Subcutaneous abdominal adipose tissue (tissue), 5 donors: ENCODE data around the gene GHRHR.

Source experiments
- H3K27ac ChIP-seq: one replicate; pipeline ENCODE4 v1.7.0; 2013; ENCODE audit warnings: low read depth, mild to moderate bottlenecking, inconsistent platforms, low read length, moderate library complexity
- H3K27me3 ChIP-seq, 5 donors: one replicate each; pipeline ENCODE4 v1.7.0; 2013; ENCODE audit warnings: low read length in 5 of 5, inconsistent platforms in 1 of 5; ENCODE audit not compliant: control insufficient read depth in 5 of 5, insufficient read depth in 4 of 5
- H3K36me3 ChIP-seq, 5 donors: one replicate each; pipeline ENCODE4 v1.7.0; 2013; ENCODE audit warnings: low read length in 5 of 5; ENCODE audit not compliant: control insufficient read depth in 5 of 5, insufficient read depth in 5 of 5
- H3K4me1 ChIP-seq, 5 donors: one replicate each; pipeline ENCODE4 v1.7.0; 2013; ENCODE audit warnings: low read length in 5 of 5, mild to moderate bottlenecking in 3 of 5, moderate library complexity in 1 of 5; ENCODE audit not compliant: control insufficient read depth in 5 of 5, insufficient read depth in 5 of 5
- H3K4me3 ChIP-seq, 5 donors: one replicate each; pipeline ENCODE4 v1.7.0; 2013; ENCODE audit warnings: low read length in 5 of 5, low read depth in 1 of 5
- H3K9ac ChIP-seq, 5 donors: one replicate each; pipeline ENCODE4 v1.7.0; 2013; ENCODE audit warnings: low read length in 5 of 5, mild to moderate bottlenecking in 4 of 5, moderate library complexity in 3 of 5
- H3K9me3 ChIP-seq, 5 donors: one replicate each; pipeline ENCODE4 v1.7.0; 2013; ENCODE audit warnings: low read length in 5 of 5; ENCODE audit not compliant: control insufficient read depth in 5 of 5
- donor health status: healthy.
- donor health status: healthy.
- donor health status: healthy.
- donor health status: healthy.
- donor health status: healthy.

The GHRHR gene

GRCh38 chr7:30973292-30973691 lies 9.5 kb downstream of the GHRHR start:
- no peak overlapping the region for H3K4me3 ChIP-seq
- no peak overlapping the region for H3K27ac ChIP-seq
- H3K9me3 ChIP-seq = no peaks in the 10 kb centered on the region
- H3K4me1 ChIP-seq = peaks cover 0 to 20% (median 2%) of the 10 kb centered on the region in 5 donors
- no peaks in the 10 kb centered on the region for H3K36me3 ChIP-seq
- no peak overlapping the region for H3K9ac ChIP-seq
- H3K27me3 ChIP-seq = peaks cover 12 to 28% (median 14%) of the 10 kb centered on the region in 5 donors

- peaks cover 0 to 20% (median 2%) of the 10 kb centered on the region in 5 donors for H3K4me1 ChIP-seq
- H3K27ac ChIP-seq = no peak overlapping the region
- H3K36me3 ChIP-seq = no peaks in the 10 kb centered on the region
Measured at GRCh38 chr7:30973791-30974604, 10.2 kb downstream of the GHRHR start.

GRCh38 chr7:30974605-30975255 lies 11.0 kb downstream of the GHRHR start:
- Histone ChIP-seq H3K4me1 (peaks cover 0 to 20% (median 2%) of the 10 kb centered on the region in 5 donors), H3K9me3 (no peaks in the 10 kb centered on the region), H3K27me3 (peaks cover 12 to 28% (median 17%) of the 10 kb centered on the region in 5 donors), H3K9ac (no peak overlapping the region), H3K27ac (no peak overlapping the region), H3K36me3 (no peaks in the 10 kb centered on the region), H3K4me3 (no peak overlapping the region)

More at GRCh38 chr7:30973791-30974604, 10.2 kb downstream of the GHRHR start:
- H3K4me3 ChIP-seq = no peak overlapping the region
- H3K9me3 ChIP-seq = no peaks in the 10 kb centered on the region
- no peak overlapping the region for H3K9ac ChIP-seq
- peaks cover 12 to 28% (median 17%) of the 10 kb centered on the region in 5 donors for H3K27me3 ChIP-seq

GRCh38 chr7:30975256-30975899 lies 11.6 kb downstream of the GHRHR start:
- Histone ChIP-seq H3K36me3 (no peaks in the 10 kb centered on the region), H3K27ac (no peak overlapping the region), H3K9me3 (no peaks in the 10 kb centered on the region), H3K4me1 (peaks cover 0 to 19% (median 2%) of the 10 kb centered on the region in 5 donors), H3K27me3 (peaks cover 12 to 30% (median 17%) of the 10 kb centered on the region in 5 donors), H3K9ac (no peak overlapping the region), H3K4me3 (no peak overlapping the region)

- no peak overlapping the region for H3K27ac ChIP-seq
- no peaks in the 10 kb centered on the region for H3K36me3 ChIP-seq
- no peaks in the 10 kb centered on the region for H3K9me3 ChIP-seq
- no peak overlapping the region for H3K9ac ChIP-seq
- peaks cover 9 to 26% (median 17%) of the 10 kb centered on the region in 5 donors for H3K27me3 ChIP-seq
- H3K4me1 ChIP-seq = peaks cover 0 to 16% (median 2%) of the 10 kb centered on the region in 5 donors
- H3K4me3 ChIP-seq = no peak overlapping the region
Measured at GRCh38 chr7:30976381-30976780, 12.6 kb downstream of the GHRHR start.

- H3K4me3 ChIP-seq = no peak overlapping the region
Measured at GRCh38 chr7:30977222-30977621, 13.5 kb downstream of the GHRHR start.

GRCh38 chr7:30977896-30978564 lies 14.3 kb downstream of the GHRHR start:
- Histone ChIP-seq H3K4me3 (no peak overlapping the region), H3K9me3 (no peaks in the 10 kb centered on the region), H3K27ac (no peak overlapping the region), H3K9ac (no peak overlapping the region), H3K4me1 (peaks cover 0 to 8% (median 0%) of the 10 kb centered on the region in 5 donors), H3K27me3 (peaks cover 0 to 13% (median 7%) of the 10 kb centered on the region in 5 donors), H3K36me3 (no peaks in the 10 kb centered on the region)

More at GRCh38 chr7:30977222-30977621, 13.5 kb downstream of the GHRHR start:
- Histone ChIP-seq H3K27me3 (peaks cover 1 to 18% (median 12%) of the 10 kb centered on the region in 5 donors), H3K9ac (no peak overlapping the region), H3K9me3 (no peaks in the 10 kb centered on the region), H3K4me1 (peaks cover 0 to 11% (median 0%) of the 10 kb centered on the region in 5 donors), H3K27ac (no peak overlapping the region), H3K36me3 (no peaks in the 10 kb centered on the region)

- H3K9me3 ChIP-seq = no peaks in the 10 kb centered on the region
- H3K36me3 ChIP-seq = no peaks in the 10 kb centered on the region
- H3K9ac ChIP-seq = no peak overlapping the region
- no peak overlapping the region for H3K27ac ChIP-seq
- peaks cover 0 to 11% (median 0%) of the 10 kb centered on the region in 5 donors for H3K4me1 ChIP-seq
- H3K27me3 ChIP-seq = peaks cover 0 to 13% (median 6%) of the 10 kb centered on the region in 5 donors
- H3K4me3 ChIP-seq = no peak overlapping the region
Measured at GRCh38 chr7:30979027-30979426, 15.3 kb downstream of the GHRHR start.

GRCh38 chr7:30980194-30980593 lies 16.4 kb downstream of the GHRHR start:
- H3K27ac ChIP-seq = no peak overlapping the region
- no peak overlapping the region for H3K4me3 ChIP-seq
- peaks cover 0 to 13% (median 5%) of the 10 kb centered on the region in 5 donors for H3K27me3 ChIP-seq
- peaks cover 0 to 13% (median 9%) of the 10 kb centered on the region in 5 donors for H3K4me1 ChIP-seq
- no peaks in the 10 kb centered on the region for H3K36me3 ChIP-seq
- H3K9me3 ChIP-seq = no peaks in the 10 kb centered on the region
- no peak overlapping the region for H3K9ac ChIP-seq
